Caco-2 (cell line): ENCODE results near the gene MAN1C1. TPM values are rescaled to one million over a fixed set of nuclear protein-coding genes. Genes with fewer than 3 reads are reported as not detected.

Experiments
- BruUV-seq: library from RNA; stranded (reverse); fragments of 400-500 nt; replicated peaks from 2 replicates; lab custom pipeline; 2021; lab: Mats Ljungman, UMichigan
- CTCF ChIA-PET: fragments of 300-600 bp; sonication (Branson Sonifier 250); formaldehyde crosslinking; loops from one replicate; lab custom pipeline; 2022; ENCODE audit warnings: antibody characterized with exemption; lab: Charles Lee
- POLR2A ChIA-PET: fragments of 300-600 bp; sonication (Branson Sonifier 250); formaldehyde crosslinking; loops from one replicate; lab custom pipeline; 2022; ENCODE audit warnings: antibody characterized with exemption; lab: Charles Lee
- DNase-seq, 2 experiments: peaks; one replicate each; pipeline versions ENCODE4 v3.0.0 to v3.0.0-alpha.2; 2020 to 2022
- H3K27me3 ChIP-seq: replicated peaks from 2 replicates; pipeline ENCODE4 v1.6.0; 2011; ENCODE audit warnings: low read length; ENCODE audit not compliant: control insufficient read depth, insufficient read depth
- H3K36me3 ChIP-seq: 2 replicates; pipeline ENCODE4 v1.5.1; 2011; ENCODE audit warnings: low read length; ENCODE audit not compliant: control insufficient read depth, insufficient read depth
- H3K4me1 ChIP-seq: fragments of 250-450 bp; sonication (Bioruptor Pico); 2 replicates; pipeline ENCODE4 v1.5.1; 2020; ENCODE audit warnings: mild to moderate bottlenecking
- H3K4me3 ChIP-seq: 2 replicates; pipeline ENCODE4 v1.5.1; 2011; ENCODE audit warnings: low read depth, mild to moderate bottlenecking, control low read depth, low read length
- H3K9me3 ChIP-seq: fragments of 250-450 bp; sonication (Bioruptor Pico); 2 replicates; pipeline ENCODE4 v1.5.1; 2020; ENCODE audit warnings: mild to moderate bottlenecking, moderate library complexity
- H3K27ac Mint-ChIP-seq: one replicate; pipeline ENCODE4 v1.8.0; 2022; ENCODE audit warnings: mixed read lengths; ENCODE audit not compliant: unreplicated experiment
- H3K27me3 Mint-ChIP-seq: one replicate; pipeline ENCODE4 v1.8.0; 2022; ENCODE audit warnings: mixed read lengths; ENCODE audit not compliant: insufficient read depth, unreplicated experiment
- H3K36me3 Mint-ChIP-seq: one replicate; pipeline ENCODE4 v1.8.0; 2022; ENCODE audit warnings: mild to moderate bottlenecking, mixed read lengths; ENCODE audit not compliant: insufficient read depth, unreplicated experiment
- H3K4me1 Mint-ChIP-seq: one replicate; pipeline ENCODE4 v1.8.0; 2022; ENCODE audit warnings: low read depth, mixed read lengths; ENCODE audit not compliant: unreplicated experiment
- H3K4me3 Mint-ChIP-seq: one replicate; pipeline ENCODE4 v1.8.0; 2022; ENCODE audit warnings: mild to moderate bottlenecking, moderate library complexity, mixed read lengths; ENCODE audit not compliant: unreplicated experiment
- H3K9me3 Mint-ChIP-seq: one replicate; pipeline ENCODE4 v1.8.0; 2022; ENCODE audit warnings: mixed read lengths; ENCODE audit not compliant: unreplicated experiment
- CTCF ChIP-seq, 2 experiments: fragments of 200-600 bp in 1 of 2; IDR thresholded peaks; 1 replicate in 1 of 2; 2 replicates in 1 of 2; pipeline versions ENCODE4 v1.5.1 to v1.8.0; 2011 to 2022; ENCODE audit warnings: antibody characterized with exemption in 1 of 2, control low read depth in 1 of 2, inconsistent platforms in 1 of 2, low read depth in 1 of 2, low read length in 1 of 2, mild to moderate bottlenecking in 1 of 2, moderate library complexity in 1 of 2; ENCODE audit not compliant: insufficient read depth in 1 of 2, severe bottlenecking in 1 of 2, unreplicated experiment in 1 of 2
- intact Hi-C: fragments of 100-400 bp; cut with micrococcal nuclease; formaldehyde crosslinking; loops from one replicate; pipeline ENCODE4 v1.10.0; 2022; ENCODE audit not compliant: unreplicated experiment
- total RNA-seq: library from RNA; stranded (reverse); gene quantifications from 2 replicates; pipeline ENCODE4 v1.2.3, GENCODE V29; 2022

Gene MAN1C1
- total RNA-seq, 1 experiment from 2014 or later: 2.7 TPM

GRCh38 chr1:25804964-25805862 is 188.6 kb downstream of the MAN1C1 start:
- DNase-seq: no peak
- H3K36me3 Mint-ChIP-seq: peaks cover 10% of the 10 kb centered on the region
- no peaks in the 10 kb centered on the region for H3K4me1 ChIP-seq
- H3K4me3 Mint-ChIP-seq: no peak overlapping the region
- no peaks in the 10 kb centered on the region; the same call in 1 of the 2 replicates for H3K36me3 ChIP-seq
- BruUV-seq: no TSS peak
- no peak overlapping the region for H3K4me3 ChIP-seq
- H3K9me3 Mint-ChIP-seq: no peaks in the 10 kb centered on the region
- H3K9me3 ChIP-seq: no peaks in the 10 kb centered on the region
- no peak overlapping the region for H3K27ac Mint-ChIP-seq
- no peak for TF ChIP-seq CTCF (IDR thresholded peaks at IDR 0.05; ENCODE audit: insufficient read depth in 1 of 2, low read depth in 1 of 2, low read length in 1 of 2, severe bottlenecking in 1 of 2, unreplicated experiment in 1 of 2)
- H3K27me3 ChIP-seq: no peaks in the 10 kb centered on the region
- no peaks in the 10 kb centered on the region for H3K4me1 Mint-ChIP-seq
- ChIA-PET POLR2A (no interaction called here), CTCF (no interaction called here)
- no peaks in the 10 kb centered on the region for H3K27me3 Mint-ChIP-seq
- intact Hi-C loops: no loop called here

- ChIA-PET POLR2A (no interaction called here), CTCF (no interaction called here)
- Histone ChIP-seq H3K9me3 (no peaks in the 10 kb centered on the region), H3K4me3 (no peak overlapping the region), H3K4me1 (no peaks in the 10 kb centered on the region), H3K36me3 (no peaks in the 10 kb centered on the region; the same call in 1 of the 2 replicates), H3K27me3 (no peaks in the 10 kb centered on the region)
- H3K4me3 Mint-ChIP-seq: no peak overlapping the region
- no peak for TF ChIP-seq CTCF (IDR thresholded peaks at IDR 0.05; ENCODE audit: insufficient read depth in 1 of 2, low read depth in 1 of 2, low read length in 1 of 2, severe bottlenecking in 1 of 2, unreplicated experiment in 1 of 2)
- H3K27me3 Mint-ChIP-seq: no peaks in the 10 kb centered on the region
- no peak overlapping the region for H3K27ac Mint-ChIP-seq
- DNase-seq: no peak
- BruUV-seq: no TSS peak
- H3K9me3 Mint-ChIP-seq: no peaks in the 10 kb centered on the region
- intact Hi-C loops: no loop called here
- H3K4me1 Mint-ChIP-seq: no peaks in the 10 kb centered on the region
- H3K36me3 Mint-ChIP-seq: peaks cover 8% of the 10 kb centered on the region
Observed at GRCh38 chr1:25805863-25806225, 189.3 kb downstream of the MAN1C1 start.

GRCh38 chr1:25806418-25806817 is 189.8 kb downstream of the MAN1C1 start:
- H3K4me1 Mint-ChIP-seq: no peaks in the 10 kb centered on the region
- ChIA-PET CTCF (no interaction called here), POLR2A (no interaction called here)
- H3K27me3 ChIP-seq: no peaks in the 10 kb centered on the region
- no peaks in the 10 kb centered on the region for H3K9me3 Mint-ChIP-seq
- DNase-seq: no peak
- no peak for TF ChIP-seq CTCF (IDR thresholded peaks at IDR 0.05; ENCODE audit: insufficient read depth in 1 of 2, low read depth in 1 of 2, low read length in 1 of 2, severe bottlenecking in 1 of 2, unreplicated experiment in 1 of 2)
- intact Hi-C loops: no loop called here
- no peak overlapping the region for H3K27ac Mint-ChIP-seq
- no peak overlapping the region for H3K4me3 ChIP-seq
- H3K9me3 ChIP-seq: no peaks in the 10 kb centered on the region
- H3K36me3 Mint-ChIP-seq: peaks cover 4% of the 10 kb centered on the region
- no peaks in the 10 kb centered on the region for H3K27me3 Mint-ChIP-seq
- H3K4me1 ChIP-seq: no peaks in the 10 kb centered on the region
- no peak overlapping the region for H3K4me3 Mint-ChIP-seq
- BruUV-seq: no TSS peak
- H3K36me3 ChIP-seq: no peaks in the 10 kb centered on the region; the same call in 1 of the 2 replicates
